HG03575 (cell line): Measurements from ENCODE around the gene OR4C15.

Source experiments
- ATAC-seq: cut with Tn5 transposase; IDR thresholded peaks from one replicate; pipeline ENCODE4 v1.9.1; 2021; ENCODE audit not compliant: unreplicated experiment, insufficient number of reproducible peaks, low FRiP score; ENCODE audit errors: extremely low read depth

Gene OR4C15

GRCh38 chr11:55554169-55554568 is at the start of gene OR4C15:
OR4C15 (plus strand) TSS chr11:55554469; CDS start chr11:55554469, 0 bp downstream.
- no peak for ATAC-seq

GRCh38 chr11:55571828-55572227 is 17.6 kb downstream of the OR4C15 start, which contains the start of gene OR4C16:
OR4C16 (plus strand) TSS chr11:55572128; CDS start chr11:55572128, 0 bp downstream.
- no peak for ATAC-seq

GRCh38 chr11:55572548-55572947 is 18.3 kb downstream of the OR4C15 start:
- ATAC-seq: no peak
